Neural progenitor cell (in vitro differentiated cells): ENCODE measurements around the gene DDX51. TPM values are rescaled to one million over a fixed set of nuclear protein-coding genes. Genes with fewer than 3 reads are reported as not detected.

Source experiments
- DNase-seq: peaks from one replicate; pipeline ENCODE4 v3.0.0-alpha.2; 2016; ENCODE audit warnings: low spot score
- H2AFZ ChIP-seq: fragments of 200-600 bp; sonication (generic); replicated peaks from 2 replicates; pipeline ENCODE4 v1.6.1; 2016; ENCODE audit warnings: antibody characterized with exemption
- H3F3A ChIP-seq: fragments of 200-600 bp; sonication (generic); 2 replicates; pipeline ENCODE4 v1.6.1; 2016; ENCODE audit warnings: antibody characterized with exemption, low read depth
- H3K27ac ChIP-seq: fragments of 200-600 bp; sonication (generic); 2 replicates; pipeline ENCODE4 v1.5.1; 2016; ENCODE audit warnings: mild to moderate bottlenecking
- H3K27me3 ChIP-seq: fragments of 200-600 bp; sonication (generic); 2 replicates; pipeline ENCODE4 v1.6.1; 2016; ENCODE audit warnings: mild to moderate bottlenecking, moderate library complexity
- H3K36me3 ChIP-seq: fragments of 200-600 bp; sonication (generic); 2 replicates; pipeline ENCODE4 v1.5.1; 2016
- H3K4me1 ChIP-seq: fragments of 200-600 bp; sonication (generic); 2 replicates; pipeline ENCODE4 v1.6.1; 2016; ENCODE audit warnings: mixed run types
- H3K4me2 ChIP-seq: fragments of 200-600 bp; sonication (generic); 2 replicates; pipeline ENCODE4 v1.6.1; 2016
- H3K4me3 ChIP-seq: fragments of 200-600 bp; sonication (generic); 2 replicates; pipeline ENCODE4 v1.5.1; 2016
- H3K79me2 ChIP-seq: fragments of 200-600 bp; sonication (generic); 2 replicates; pipeline ENCODE4 v1.6.1; 2016; ENCODE audit warnings: low read depth
- H3K9ac ChIP-seq: fragments of 200-600 bp; sonication (generic); 2 replicates; pipeline ENCODE4 v1.6.1; 2016
- H3K9me3 ChIP-seq: fragments of 200-600 bp; sonication (generic); 2 replicates; pipeline ENCODE4 v1.5.1; 2016; ENCODE audit warnings: low read depth
- H4K20me1 ChIP-seq: fragments of 200-600 bp; sonication (generic); 2 replicates; pipeline ENCODE4 v1.6.1; 2016; ENCODE audit warnings: low read depth
- H3K27ac Mint-ChIP-seq: 3 replicates; pipeline ENCODE4 v1.8.0; 2021; ENCODE audit warnings: mixed read lengths
- H3K27me3 Mint-ChIP-seq: 2 replicates; pipeline ENCODE4 v1.8.0; 2022; ENCODE audit warnings: low read depth, mild to moderate bottlenecking, inconsistent platforms, moderate library complexity, mixed read lengths; ENCODE audit not compliant: insufficient read depth
- H3K36me3 Mint-ChIP-seq: 3 replicates; pipeline ENCODE4 v1.8.0; 2021; ENCODE audit warnings: mixed read lengths
- H3K4me1 Mint-ChIP-seq: 3 replicates; pipeline ENCODE4 v1.8.0; 2021; ENCODE audit warnings: mixed read lengths
- H3K4me3 Mint-ChIP-seq: 3 replicates; pipeline ENCODE4 v1.8.0; 2021; ENCODE audit warnings: mild to moderate bottlenecking, moderate library complexity, mixed read lengths
- H3K9me3 Mint-ChIP-seq: 3 replicates; pipeline ENCODE4 v1.8.0; 2020; ENCODE audit warnings: mixed read lengths
- CTCF ChIP-seq: fragments of 200-600 bp; sonication (generic); IDR thresholded peaks from 2 replicates; pipeline ENCODE4 v1.5.1; 2017; ENCODE audit warnings: antibody characterized with exemption, mild to moderate bottlenecking
- EZH2 ChIP-seq: fragments of 200-600 bp; sonication (generic); IDR thresholded peaks from 2 replicates; pipeline ENCODE4 v1.6.1; 2017; ENCODE audit warnings: antibody characterized with exemption, mild to moderate bottlenecking, moderate library complexity
- EZH2phosphoT487 ChIP-seq: fragments of 200-600 bp; sonication (generic); IDR thresholded peaks from 2 replicates; pipeline ENCODE4 v1.6.1; 2017; ENCODE audit warnings: antibody characterized with exemption
- total RNA-seq: library from RNA; depleted of rRNA; stranded (reverse); fragments of >200 nt; gene quantifications from 2 replicates; pipeline ENCODE4 v1.2.3, GENCODE V29; 2015; ENCODE audit warnings: low replicate concordance

DDX51 gene
- total RNA-seq, 1 donor from 2014 or later = 8.5 TPM

DNA sequence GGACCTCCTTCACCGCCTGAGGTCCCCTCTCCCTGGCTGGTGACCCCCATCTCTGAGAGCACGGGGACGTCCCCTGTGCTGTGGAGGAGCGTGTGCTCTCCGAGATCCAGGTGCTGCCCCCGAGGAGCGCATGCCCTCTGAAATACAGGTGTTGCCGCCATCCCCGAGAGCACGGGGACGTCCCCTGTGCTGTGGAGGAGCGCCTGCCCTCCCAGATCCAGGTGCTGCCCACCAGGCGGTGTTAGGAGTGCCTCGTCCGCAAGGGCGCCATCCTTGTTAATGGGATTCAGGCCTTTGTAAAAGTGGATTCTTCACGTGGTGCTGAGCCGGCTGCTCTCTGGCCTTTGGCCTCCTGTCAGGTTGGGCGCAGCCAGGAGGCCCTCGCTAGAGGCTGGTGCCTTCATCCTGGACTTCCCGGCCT lies 10.2 kb upstream of the DDX51 start:
- no peak for TF ChIP-seq CTCF
- no peak for TF ChIP-seq EZH2phosphoT487
- TF ChIP-seq EZH2 = no peak
- Histone ChIP-seq H3K4me2 (no peak overlapping the region), H2AFZ (no peak overlapping the region), H3K9ac (no peak overlapping the region), H3K4me3 (no peak overlapping the region), H3K79me2 (no peaks in the 10 kb centered on the region), H3K36me3 (no peaks in the 10 kb centered on the region), H3F3A (peaks cover 30% of the 10 kb centered on the region), H3K27ac (no peak overlapping the region), H3K4me1 (no peaks in the 10 kb centered on the region), H3K9me3 (no peaks in the 10 kb centered on the region), H4K20me1 (peaks cover 9% of the 10 kb centered on the region), H3K27me3 (no peaks in the 10 kb centered on the region)
- Mint-ChIP-seq H3K27ac (no peak overlapping the region), H3K36me3 (no peaks in the 10 kb centered on the region), H3K4me3 (no peak overlapping the region), H3K9me3 (no peaks in the 10 kb centered on the region), H3K4me1 (no peaks in the 10 kb centered on the region), H3K27me3 (peaks cover 2% of the 10 kb centered on the region)
- DNase-seq = peak; percentile 33

DNA sequence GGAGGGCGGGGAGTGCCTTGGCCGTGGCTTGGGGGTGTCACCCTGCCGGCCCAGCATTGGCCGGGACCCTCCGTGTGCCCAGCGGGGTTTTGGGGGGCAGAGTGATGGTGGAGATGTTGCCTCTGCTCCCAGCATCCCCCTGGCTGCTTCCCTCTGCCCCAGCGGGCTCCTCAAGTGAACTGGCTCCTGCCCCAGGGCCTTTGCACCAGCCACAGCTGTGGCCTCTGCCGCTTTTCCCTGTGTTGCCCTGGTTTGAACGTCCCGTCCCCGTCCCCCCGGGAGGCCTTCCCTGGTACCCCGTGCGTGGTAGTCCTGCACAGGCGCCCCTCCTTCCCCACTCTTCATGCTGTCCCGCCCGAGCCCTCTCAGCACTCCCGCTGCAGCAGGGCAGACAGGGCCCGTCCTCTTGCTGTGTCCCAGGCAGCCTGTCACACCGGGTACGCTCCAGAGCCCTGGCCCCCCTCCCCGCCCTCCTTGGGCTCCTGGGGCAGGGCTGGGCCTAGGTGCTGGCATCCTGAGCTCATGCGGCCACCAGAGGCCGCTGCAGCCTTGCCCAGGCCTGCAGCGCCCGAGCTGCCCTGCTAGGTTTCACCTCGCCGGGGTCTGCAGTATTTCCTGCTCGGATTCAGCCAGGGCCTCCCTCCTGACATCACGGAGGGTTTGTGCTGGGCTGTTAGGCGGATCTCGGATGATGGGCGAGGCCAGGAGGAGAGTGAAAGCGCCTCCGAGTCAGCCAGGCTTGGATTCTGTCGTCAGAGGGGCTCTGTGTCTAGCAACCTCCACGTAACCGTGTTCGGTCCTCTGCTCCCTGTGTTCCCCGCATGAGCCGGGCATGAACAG lies 9.6 kb upstream of the DDX51 start:
- Histone ChIP-seq H3K79me2 (no peaks in the 10 kb centered on the region), H3F3A (peaks cover 30% of the 10 kb centered on the region), H3K27me3 (no peaks in the 10 kb centered on the region), H3K4me3 (no peak overlapping the region), H3K4me2 (no peak overlapping the region), H3K36me3 (no peaks in the 10 kb centered on the region), H4K20me1 (peaks cover 9% of the 10 kb centered on the region), H2AFZ (no peak overlapping the region), H3K9me3 (no peaks in the 10 kb centered on the region), H3K9ac (no peak overlapping the region), H3K4me1 (no peaks in the 10 kb centered on the region), H3K27ac (no peak overlapping the region)
- peak; percentile 93 for DNase-seq
- H3K27me3 Mint-ChIP-seq = peaks cover 2% of the 10 kb centered on the region
- no peak overlapping the region for H3K27ac Mint-ChIP-seq
- H3K4me3 Mint-ChIP-seq = no peak overlapping the region
- H3K4me1 Mint-ChIP-seq = no peaks in the 10 kb centered on the region
- H3K36me3 Mint-ChIP-seq = no peaks in the 10 kb centered on the region
- peak; percentile 90 for TF ChIP-seq CTCF
- TF ChIP-seq EZH2 = no peak
- H3K9me3 Mint-ChIP-seq = no peaks in the 10 kb centered on the region

DNA sequence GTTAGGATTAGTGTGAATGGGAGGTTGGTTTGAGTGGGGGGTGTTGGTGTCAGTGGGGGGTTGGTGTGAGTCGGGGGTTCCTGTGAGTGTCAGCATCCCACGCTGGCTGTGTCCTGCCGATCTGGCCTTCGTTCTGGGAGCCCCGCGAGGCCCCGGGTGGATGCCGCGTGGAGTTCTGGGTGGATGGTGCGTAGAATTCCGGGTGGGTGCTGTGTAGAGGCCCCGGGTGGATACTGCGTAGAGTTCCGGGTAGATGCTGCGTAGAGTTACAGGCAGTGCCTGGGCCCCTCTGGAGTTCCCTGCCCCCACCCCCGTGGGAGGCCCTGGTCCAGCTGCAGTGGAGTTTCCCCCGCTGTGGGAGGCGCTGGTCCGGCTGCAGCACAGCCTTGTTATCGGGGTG lies 8.8 kb upstream of the DDX51 start:
- Histone ChIP-seq H3K27me3 (no peaks in the 10 kb centered on the region), H3K4me3 (no peak overlapping the region), H3K9me3 (no peaks in the 10 kb centered on the region), H3K9ac (no peak overlapping the region), H3F3A (peaks cover 29% of the 10 kb centered on the region), H3K36me3 (no peaks in the 10 kb centered on the region), H3K4me2 (no peak overlapping the region), H3K4me1 (no peaks in the 10 kb centered on the region), H3K79me2 (no peaks in the 10 kb centered on the region), H4K20me1 (peaks cover 9% of the 10 kb centered on the region), H3K27ac (no peak overlapping the region), H2AFZ (no peak overlapping the region)
- H3K4me1 Mint-ChIP-seq = no peaks in the 10 kb centered on the region
- no peaks in the 10 kb centered on the region for H3K9me3 Mint-ChIP-seq
- no peak for TF ChIP-seq CTCF
- no peak for TF ChIP-seq EZH2phosphoT487
- no peak for TF ChIP-seq EZH2
- no peak for DNase-seq
- H3K27ac Mint-ChIP-seq = no peak overlapping the region
- no peaks in the 10 kb centered on the region for H3K36me3 Mint-ChIP-seq
- peaks cover 2% of the 10 kb centered on the region for H3K27me3 Mint-ChIP-seq
- H3K4me3 Mint-ChIP-seq = no peak overlapping the region
